H1 (cell line): ENCODE measurements around the gene RNASE12.

Source experiments
- ASH2L ChIP-seq: fragments of 200-600, 300-600 bp; sonication (generic); IDR thresholded peaks from one replicate; pipeline ENCODE4 v1.7.1; 2017; ENCODE audit warnings: low read length
- CBX5 ChIP-seq: fragments of 300-800, 300-1000 bp; sonication (generic); IDR thresholded peaks from 2 replicates; pipeline ENCODE4 v1.7.1; 2016; ENCODE audit warnings: antibody characterized with exemption, low read length, low read depth
- POLR2A ChIP-seq, 2 experiments: IDR thresholded peaks; 1 replicate in 1 of 2; 2 replicates in 1 of 2; pipeline ENCODE4 v1.6.1; 2011; ENCODE audit warnings: low read depth in 2 of 2, low read length in 2 of 2, mild to moderate bottlenecking in 2 of 2; ENCODE audit errors: control extremely low read depth in 1 of 2
- POLR2AphosphoS5 ChIP-seq: IDR thresholded peaks from 2 replicates; pipeline ENCODE4 v1.6.1; 2011; ENCODE audit warnings: low read depth, low read length
- RNF2 ChIP-seq: fragments of 200-900, 300-1000 bp; sonication (generic); IDR thresholded peaks from 2 replicates; pipeline ENCODE4 v1.7.1; 2016; ENCODE audit warnings: borderline replicate concordance, low read depth, mild to moderate bottlenecking, antibody characterized with exemption, low read length; ENCODE audit not compliant: poor library complexity, severe bottlenecking; ENCODE audit errors: missing control alignments

DNA sequence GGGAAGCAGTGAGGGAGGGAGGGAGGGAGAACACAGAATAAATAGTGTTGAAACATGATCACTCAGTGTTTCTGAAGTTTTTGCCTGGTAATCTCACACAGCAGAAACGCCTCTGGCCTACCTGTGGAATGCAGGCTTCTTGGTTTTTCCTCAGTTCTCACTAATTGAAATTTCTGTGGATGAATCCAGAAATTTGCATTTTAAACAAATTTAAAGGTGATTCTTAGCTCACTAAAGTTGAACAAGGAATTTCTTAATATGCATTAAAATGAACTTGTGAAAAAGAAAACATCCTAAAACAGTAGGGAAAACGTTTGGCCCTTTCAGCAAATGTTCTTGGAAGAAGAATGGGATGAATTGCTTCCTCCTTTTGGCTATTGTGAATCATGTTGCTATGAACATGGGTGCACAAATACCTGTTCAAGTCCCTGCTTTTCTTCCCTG lies 31.7 kb downstream of the RNASE12 start:
- TF ChIP-seq POLR2A (IDR thresholded peaks at IDR 0.05; ENCODE audit: control extremely low read depth in 1 of 2, low read depth in 2 of 2, low read length in 2 of 2) (no peak), POLR2AphosphoS5 (no peak), RNF2 (no peak), ASH2L (no peak), CBX5 (no peak)
